NB4 (cell line): ENCODE measurements around the gene DNAJA2.

Experiments
- DNase-seq: peaks from one replicate; pipeline ENCODE4 v3.0.0; 2010; ENCODE audit warnings: low read depth
- H3K4me3 ChIP-seq: one replicate; pipeline ENCODE4 v1.5.1; 2011; ENCODE audit warnings: mild to moderate bottlenecking, low read depth, low read length, moderate library complexity
- CTCF ChIP-seq: IDR thresholded peaks from one replicate; pipeline ENCODE4 v1.5.1; 2012; ENCODE audit warnings: low read depth, low read length
- MYC ChIP-seq: IDR thresholded peaks from 2 replicates; pipeline ENCODE4 v1.6.1; 2011; ENCODE audit warnings: low read depth, low read length
- POLR2A ChIP-seq: IDR thresholded peaks from 2 replicates; pipeline ENCODE4 v1.6.1; 2011; ENCODE audit warnings: mild to moderate bottlenecking; ENCODE audit not compliant: insufficient read length; ENCODE audit errors: extremely low read depth
- TF ChIP-seq, protein P1 (sequence below): IDR thresholded peaks from 2 replicates; pipeline ENCODE4 v1.6.1; 2011; ENCODE audit warnings: low read depth, low read length

The DNAJA2 gene

GRCh38 chr16:46973207-46973995 is at the start of gene DNAJA2:
Gene DNAJA2 (minus strand): TSS chr16:46973674. CDS start chr16:46973572, 102 bp downstream.
- peak; percentile 95 for DNase-seq
- TF ChIP-seq CTCF (no peak), MYC (peak; percentile 80), POLR2A (peak; percentile 92)
- TF ChIP-seq, protein P1, sequence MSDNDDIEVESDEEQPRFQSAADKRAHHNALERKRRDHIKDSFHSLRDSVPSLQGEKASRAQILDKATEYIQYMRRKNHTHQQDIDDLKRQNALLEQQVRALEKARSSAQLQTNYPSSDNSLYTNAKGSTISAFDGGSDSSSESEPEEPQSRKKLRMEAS, result peak; percentile 71
- H3K4me3 ChIP-seq, result peak within 1 kb of the TSS; percentile 84

DNA sequence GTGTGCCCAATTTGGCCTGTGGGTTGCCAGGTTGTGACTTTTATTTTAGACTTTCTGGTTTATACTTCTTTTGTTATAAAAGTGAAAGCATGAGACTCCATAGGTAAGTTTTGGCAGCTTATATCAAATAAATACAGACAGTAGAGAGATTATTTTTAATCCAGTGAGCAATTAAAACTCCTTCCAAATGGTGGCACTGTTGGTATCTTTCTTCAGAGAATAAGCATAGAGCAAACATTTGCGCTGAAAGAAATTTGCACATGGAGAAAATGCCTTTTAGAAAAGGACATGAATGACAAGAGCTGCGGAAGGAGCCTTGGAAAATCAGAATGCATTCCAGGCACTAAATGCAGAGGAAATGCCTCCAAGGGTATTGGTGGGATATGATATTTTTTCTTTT is 46.1 kb upstream of the DNAJA2 start:
- TF ChIP-seq, protein P1, result no peak
- TF ChIP-seq MYC (no peak), CTCF (no peak), POLR2A (no peak)
- no peak overlapping the region for H3K4me3 ChIP-seq
- DNase-seq, result peak; percentile 47

GRCh38 chr16:47018223-47018891 is 44.9 kb upstream of the DNAJA2 start:
- H3K4me3 ChIP-seq, result no peak overlapping the region
- peak; percentile 74 for DNase-seq
- no peak for TF ChIP-seq MYC
- no peak for TF ChIP-seq CTCF
- no peak for TF ChIP-seq POLR2A
- TF ChIP-seq, protein P1, result no peak

- H3K4me3 ChIP-seq, result no peak overlapping the region
- TF ChIP-seq, protein P1, result no peak
- TF ChIP-seq CTCF, result no peak
- no peak for DNase-seq
Observed at GRCh38 chr16:47017636-47018035, 44.2 kb upstream of the DNAJA2 start.

- DNase-seq, result peak; percentile 96
- H3K4me3 ChIP-seq, result peak overlapping the region; percentile 19
- TF ChIP-seq MYC, result peak; percentile 83
- TF ChIP-seq CTCF, result no peak
- TF ChIP-seq POLR2A, result no peak
- TF ChIP-seq, protein P1, result peak; percentile 72
Observed at GRCh38 chr16:47016700-47017133, 43.2 kb upstream of the DNAJA2 start.
